IPS DF 19.7 (cell line): ENCODE measurements around the gene RIIAD1.
"Not testable (repeated sequence)": the region's sequence is repeated elsewhere in the genome, so short reads cannot be mapped to it uniquely, and the experiment has no call there.

ENCODE experiments used
- DNase-seq: peaks from one replicate; pipeline ENCODE4 v3.0.0-alpha.2; 2013; ENCODE audit warnings: low read depth, low spot score

The RIIAD1 gene

GRCh38 chr1:151733995-151734394, 12.7 kb downstream of the RIIAD1 start:
- not testable (repeated sequence) for DNase-seq

GRCh38 chr1:151737026-151737425, 15.7 kb downstream of the RIIAD1 start:
- DNase-seq, result no peak

- no peak for DNase-seq
Observed at GRCh38 chr1:151737479-151737878, 16.2 kb downstream of the RIIAD1 start.

- no peak for DNase-seq
Observed at GRCh38 chr1:151739590-151740355, 18.5 kb downstream of the RIIAD1 start.

- no peak for DNase-seq
Observed at GRCh38 chr1:151741516-151741915, 20.2 kb downstream of the RIIAD1 start.

- no peak for DNase-seq
Observed at GRCh38 chr1:151756291-151756690, 35.0 kb downstream of the RIIAD1 start.

- DNase-seq, result no peak
Observed at GRCh38 chr1:151759241-151759640, 37.9 kb downstream of the RIIAD1 start.

GRCh38 chr1:151760597-151761385, 39.5 kb downstream of the RIIAD1 start:
- no peak for DNase-seq

GRCh38 chr1:151762941-151763921, 41.9 kb downstream of the RIIAD1 start, which contains the start of gene MRPL9:
Gene MRPL9, minus strand, starts transcription at chr1:151763496. Its CDS starts 17 bp downstream, at chr1:151763479.
- peak; percentile 20 for DNase-seq

- no peak for DNase-seq
Observed at GRCh38 chr1:151763990-151764389, 42.7 kb downstream of the RIIAD1 start.

- DNase-seq, result not testable (repeated sequence)
Observed at GRCh38 chr1:151768351-151769066, 47.2 kb downstream of the RIIAD1 start.

GRCh38 chr1:151769270-151769669, 47.9 kb downstream of the RIIAD1 start:
- not testable (repeated sequence) for DNase-seq

- DNase-seq, result no peak
Observed at GRCh38 chr1:151773702-151774101, 52.4 kb downstream of the RIIAD1 start.

- DNase-seq, result no peak
Observed at GRCh38 chr1:151774256-151774922, 53.1 kb downstream of the RIIAD1 start.

GRCh38 chr1:151775894-151776664, 54.8 kb downstream of the RIIAD1 start:
- DNase-seq, result no peak

GRCh38 chr1:151776665-151777062, 55.3 kb downstream of the RIIAD1 start:
- DNase-seq, result no peak

- no peak for DNase-seq
Observed at GRCh38 chr1:151777317-151777716, 56.0 kb downstream of the RIIAD1 start.
